Astrocyte of the cerebellum (primary cell): Measurements from ENCODE around the gene PIK3R3.

Experiments
- DNase-seq: peaks from one replicate; pipeline ENCODE4 v3.0.0-alpha.2; 2011; ENCODE audit warnings: low read depth
- H3K4me3 ChIP-seq: 2 replicates; pipeline ENCODE4 v1.5.1; 2011; ENCODE audit warnings: mild to moderate bottlenecking, low read depth, low read length, moderate library complexity
- in situ Hi-C: cut with HindIII; loops from 2 replicates; pipeline ENCODE4 v1.10.0; 2017; ENCODE audit warnings: low sequenced_read_pairs
- TF ChIP-seq, protein P1 (sequence below): IDR thresholded peaks from 2 replicates; pipeline ENCODE4 v1.5.1; 2012; ENCODE audit warnings: low read length, low read depth, moderate library complexity, mild to moderate bottlenecking; ENCODE audit errors: missing control alignments

The PIK3R3 gene

DNA sequence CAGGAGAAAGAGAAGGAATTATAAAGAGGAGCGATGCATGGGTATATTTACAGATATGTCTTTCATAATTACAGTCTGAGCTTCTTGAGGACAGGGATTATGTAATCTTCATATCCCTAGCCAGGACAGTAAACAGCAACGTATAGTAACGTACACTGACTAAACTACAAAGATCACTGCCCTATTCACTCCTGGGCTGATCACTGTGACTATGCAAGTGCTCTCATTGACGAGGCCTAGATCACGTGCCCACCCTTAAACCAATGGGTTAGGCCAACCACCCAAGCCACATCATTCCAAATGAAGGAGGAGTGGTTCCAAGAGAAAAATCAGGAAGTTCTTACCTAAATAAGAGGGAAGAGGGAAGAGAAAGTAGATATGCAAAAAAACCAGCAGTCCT lies 18.5 kb downstream of the PIK3R3 start:
- no peak for DNase-seq
- TF ChIP-seq, protein P1, sequence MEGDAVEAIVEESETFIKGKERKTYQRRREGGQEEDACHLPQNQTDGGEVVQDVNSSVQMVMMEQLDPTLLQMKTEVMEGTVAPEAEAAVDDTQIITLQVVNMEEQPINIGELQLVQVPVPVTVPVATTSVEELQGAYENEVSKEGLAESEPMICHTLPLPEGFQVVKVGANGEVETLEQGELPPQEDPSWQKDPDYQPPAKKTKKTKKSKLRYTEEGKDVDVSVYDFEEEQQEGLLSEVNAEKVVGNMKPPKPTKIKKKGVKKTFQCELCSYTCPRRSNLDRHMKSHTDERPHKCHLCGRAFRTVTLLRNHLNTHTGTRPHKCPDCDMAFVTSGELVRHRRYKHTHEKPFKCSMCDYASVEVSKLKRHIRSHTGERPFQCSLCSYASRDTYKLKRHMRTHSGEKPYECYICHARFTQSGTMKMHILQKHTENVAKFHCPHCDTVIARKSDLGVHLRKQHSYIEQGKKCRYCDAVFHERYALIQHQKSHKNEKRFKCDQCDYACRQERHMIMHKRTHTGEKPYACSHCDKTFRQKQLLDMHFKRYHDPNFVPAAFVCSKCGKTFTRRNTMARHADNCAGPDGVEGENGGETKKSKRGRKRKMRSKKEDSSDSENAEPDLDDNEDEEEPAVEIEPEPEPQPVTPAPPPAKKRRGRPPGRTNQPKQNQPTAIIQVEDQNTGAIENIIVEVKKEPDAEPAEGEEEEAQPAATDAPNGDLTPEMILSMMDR, result no peak
- no peak overlapping the region for H3K4me3 ChIP-seq
- in situ Hi-C loops, result no loop called here

DNA sequence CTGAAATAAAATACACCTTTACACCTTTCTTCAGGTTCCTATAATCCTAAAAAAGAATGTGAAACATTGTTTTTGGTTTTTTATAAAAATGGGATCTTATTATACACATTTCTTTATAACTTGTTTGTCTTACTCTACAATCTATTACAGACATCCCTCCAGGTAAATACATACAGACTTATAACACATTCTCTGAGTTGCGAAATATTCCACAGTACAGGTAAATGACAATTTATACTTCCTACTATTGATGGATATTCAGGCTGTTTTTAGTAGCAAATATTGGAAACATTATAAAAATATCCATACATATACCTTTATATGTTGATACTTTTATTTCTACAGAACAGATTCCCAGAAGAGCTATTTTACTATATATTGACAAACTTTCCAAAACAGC lies 20.3 kb downstream of the PIK3R3 start:
- TF ChIP-seq, protein P1, result no peak
- no peak for DNase-seq
- no peak overlapping the region for H3K4me3 ChIP-seq
- in situ Hi-C loops, result no loop called here

DNA sequence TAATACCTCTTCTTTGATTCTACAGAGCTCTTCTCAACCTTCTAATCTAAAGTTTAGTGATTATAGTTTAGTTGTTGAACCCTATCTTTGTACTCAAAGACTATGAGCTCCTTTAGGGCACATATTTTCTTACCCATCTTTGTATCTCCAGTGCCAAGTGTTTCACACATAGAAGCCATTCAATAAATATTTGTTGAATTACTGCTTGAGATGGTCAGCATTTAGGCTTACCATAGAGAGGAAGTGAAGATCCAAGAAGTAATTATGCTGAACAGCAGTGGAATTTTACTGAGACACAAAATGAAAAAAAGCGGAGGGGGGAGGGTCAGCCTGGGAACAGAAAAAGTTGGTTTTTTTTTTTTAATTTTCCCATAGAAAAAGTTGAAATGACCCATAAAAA lies 21.9 kb downstream of the PIK3R3 start:
- TF ChIP-seq, protein P1, result no peak
- in situ Hi-C loops, result no loop called here
- no peak overlapping the region for H3K4me3 ChIP-seq
- no peak for DNase-seq

DNA sequence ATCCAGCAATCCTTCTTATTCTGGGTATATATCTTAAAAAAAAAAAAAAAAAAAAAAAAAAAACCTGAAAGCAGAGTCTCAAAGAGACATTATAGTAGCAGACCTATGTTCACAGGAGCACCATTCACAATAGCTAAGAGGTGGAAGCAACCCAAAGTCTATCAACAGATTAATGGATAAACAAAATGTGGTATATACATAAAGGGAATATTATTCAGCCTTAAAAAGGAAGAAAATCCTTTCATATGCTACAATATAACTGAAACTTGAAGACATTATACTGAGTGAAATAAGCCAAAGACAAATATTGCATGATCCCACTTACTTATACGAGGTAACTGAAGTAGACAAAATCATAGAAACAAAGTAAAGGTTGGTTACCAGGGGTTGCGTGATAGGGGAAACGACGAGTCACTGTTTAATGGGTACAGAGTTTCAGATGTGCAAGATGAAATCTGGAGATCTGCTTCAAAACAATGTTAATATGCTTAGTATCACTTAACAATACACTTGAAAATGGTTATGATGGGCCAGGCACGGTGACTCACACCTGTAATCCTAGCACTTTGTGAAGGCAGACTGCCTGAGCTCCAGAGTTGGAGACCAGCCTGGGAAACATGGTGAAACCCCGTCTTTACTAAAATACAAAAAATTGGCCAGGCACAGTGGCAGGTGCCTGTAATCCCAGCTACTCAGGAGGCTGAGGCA lies 29.5 kb downstream of the PIK3R3 start:
- no peak overlapping the region for H3K4me3 ChIP-seq
- no peak for DNase-seq
- in situ Hi-C loops, result no loop called here
- TF ChIP-seq, protein P1, result no peak

DNA sequence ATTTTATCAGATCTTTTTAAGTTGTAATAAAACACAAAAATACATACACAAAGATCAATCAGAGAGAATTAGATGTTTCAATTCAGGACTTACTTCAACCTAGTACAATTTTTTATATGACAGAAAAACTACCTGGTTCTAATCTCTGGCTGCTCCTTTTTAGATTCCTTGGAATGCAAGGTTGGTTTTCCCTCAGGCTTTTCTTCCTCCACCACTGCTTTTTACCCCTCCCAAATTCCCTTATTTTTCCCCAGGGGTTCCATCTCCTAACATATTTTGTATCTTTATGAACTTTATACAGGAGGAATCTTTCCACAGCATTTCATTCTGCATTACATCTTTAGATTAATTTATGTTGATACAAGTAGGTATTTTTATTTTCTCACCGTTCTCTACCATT lies 33.2 kb downstream of the PIK3R3 start:
- H3K4me3 ChIP-seq, result no peak overlapping the region
- TF ChIP-seq, protein P1, result no peak
- no peak for DNase-seq
- in situ Hi-C loops, result no loop called here

DNA sequence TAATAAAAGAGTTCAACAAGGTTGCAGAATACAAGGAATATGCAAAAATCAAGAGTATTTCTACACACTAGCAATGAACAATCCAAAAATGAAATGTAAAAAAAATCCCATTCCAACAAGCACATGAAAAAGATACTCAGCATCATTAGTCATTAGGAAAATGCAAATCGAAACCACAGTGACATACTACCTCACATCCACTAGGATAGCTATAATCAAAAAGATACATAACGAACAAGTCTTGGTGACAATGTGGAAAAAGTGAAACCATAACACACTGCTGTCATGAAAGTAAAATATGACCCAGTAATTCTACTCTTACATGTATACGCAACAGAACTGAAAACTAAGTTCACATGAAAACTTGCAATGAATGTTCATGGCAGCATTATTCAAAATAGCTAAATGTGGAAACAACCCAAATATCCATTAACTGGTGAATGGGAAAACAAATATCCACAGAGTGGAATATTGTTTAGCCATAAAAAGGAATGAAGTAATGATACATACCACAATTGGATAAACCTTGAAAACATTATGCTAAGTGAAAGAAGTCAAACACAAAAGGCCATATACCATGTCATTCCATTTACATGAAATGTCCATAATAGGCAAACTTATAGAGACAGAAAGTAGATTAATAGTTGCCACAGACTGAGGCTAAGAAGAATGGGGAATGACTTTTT lies 34.3 kb downstream of the PIK3R3 start:
- DNase-seq, result no peak
- TF ChIP-seq, protein P1, result no peak
- H3K4me3 ChIP-seq, result no peak overlapping the region
- in situ Hi-C loops, result no loop called here
